T-helper 22 cell (primary cell): Measurements from ENCODE around the gene EDEM3.
A peak's percentile ranks its signal among the peaks of the same experiment; 100 is the strongest.
"Not testable (repeated sequence)": the region's sequence is repeated elsewhere in the genome, so short reads cannot be mapped to it uniquely, and the experiment has no call there.

ENCODE experiments used
- DNase-seq: peaks from one replicate; pipeline ENCODE4 v3.0.0-alpha.2; 2020; ENCODE audit warnings: low read depth

The EDEM3 gene, protein sequence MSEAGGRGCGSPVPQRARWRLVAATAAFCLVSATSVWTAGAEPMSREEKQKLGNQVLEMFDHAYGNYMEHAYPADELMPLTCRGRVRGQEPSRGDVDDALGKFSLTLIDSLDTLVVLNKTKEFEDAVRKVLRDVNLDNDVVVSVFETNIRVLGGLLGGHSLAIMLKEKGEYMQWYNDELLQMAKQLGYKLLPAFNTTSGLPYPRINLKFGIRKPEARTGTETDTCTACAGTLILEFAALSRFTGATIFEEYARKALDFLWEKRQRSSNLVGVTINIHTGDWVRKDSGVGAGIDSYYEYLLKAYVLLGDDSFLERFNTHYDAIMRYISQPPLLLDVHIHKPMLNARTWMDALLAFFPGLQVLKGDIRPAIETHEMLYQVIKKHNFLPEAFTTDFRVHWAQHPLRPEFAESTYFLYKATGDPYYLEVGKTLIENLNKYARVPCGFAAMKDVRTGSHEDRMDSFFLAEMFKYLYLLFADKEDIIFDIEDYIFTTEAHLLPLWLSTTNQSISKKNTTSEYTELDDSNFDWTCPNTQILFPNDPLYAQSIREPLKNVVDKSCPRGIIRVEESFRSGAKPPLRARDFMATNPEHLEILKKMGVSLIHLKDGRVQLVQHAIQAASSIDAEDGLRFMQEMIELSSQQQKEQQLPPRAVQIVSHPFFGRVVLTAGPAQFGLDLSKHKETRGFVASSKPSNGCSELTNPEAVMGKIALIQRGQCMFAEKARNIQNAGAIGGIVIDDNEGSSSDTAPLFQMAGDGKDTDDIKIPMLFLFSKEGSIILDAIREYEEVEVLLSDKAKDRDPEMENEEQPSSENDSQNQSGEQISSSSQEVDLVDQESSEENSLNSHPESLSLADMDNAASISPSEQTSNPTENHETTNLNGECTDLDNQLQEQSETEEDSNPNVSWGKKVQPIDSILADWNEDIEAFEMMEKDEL

DNA sequence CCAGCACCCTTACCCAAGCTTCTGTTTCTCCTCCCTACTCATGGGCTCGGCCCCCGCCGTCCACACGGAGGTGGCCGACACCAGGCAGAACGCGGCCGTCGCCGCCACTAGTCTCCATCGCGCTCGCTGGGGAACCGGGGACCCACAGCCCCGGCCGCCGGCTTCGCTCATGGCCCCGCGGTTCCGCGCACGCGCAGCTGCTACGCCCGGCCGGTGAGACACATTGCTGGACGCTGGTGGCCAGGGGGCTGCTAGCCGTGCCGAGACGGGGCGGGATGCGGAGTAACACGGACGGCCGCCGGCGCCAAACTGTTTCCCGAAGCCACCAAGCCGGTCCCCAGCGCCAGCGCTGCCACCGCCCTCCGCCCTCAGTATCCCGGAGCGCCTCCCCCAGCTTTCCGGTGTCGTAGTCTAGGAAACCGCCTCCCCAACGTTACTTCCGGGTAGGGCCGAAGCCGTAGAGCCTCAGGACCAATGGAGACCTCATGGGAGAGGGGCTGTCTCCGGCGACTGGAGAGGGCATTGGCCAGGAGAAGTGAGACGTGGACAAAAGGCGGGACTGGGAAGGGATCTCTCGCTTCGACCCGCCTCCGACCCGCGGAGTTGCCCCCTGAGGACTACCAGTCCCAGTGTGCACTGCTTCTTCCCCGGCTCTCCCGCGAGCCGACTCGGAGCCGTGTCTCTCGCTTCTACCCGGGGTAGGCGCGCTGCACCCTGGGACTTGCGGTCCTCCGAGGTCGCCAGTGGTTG is at the start of gene EDEM3:
Gene EDEM3, minus strand, starts transcription at position 383 of the 750 bp plus-strand sequence. Its CDS starts 212 bp downstream, at position 171.
- DNase-seq = peak; percentile 99

DNA sequence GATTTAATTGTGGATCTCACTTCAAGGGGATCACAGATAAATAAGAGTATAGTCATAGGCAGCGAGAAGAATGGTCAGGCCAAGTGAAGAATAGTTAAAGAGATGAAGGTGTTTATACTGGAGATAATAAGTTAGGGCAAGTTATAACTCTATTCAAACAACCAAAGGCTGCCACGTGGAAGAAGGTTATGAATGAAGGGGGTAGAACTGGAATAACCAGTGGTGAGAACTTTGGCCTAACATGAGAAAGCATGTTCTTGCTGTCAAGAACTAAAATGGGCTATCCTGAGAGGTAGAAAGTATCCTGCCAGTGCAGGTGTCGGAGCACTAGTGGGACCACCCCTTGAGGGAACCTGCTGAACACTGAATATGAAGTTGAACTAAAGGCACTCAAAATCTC is 49.6 kb upstream of the EDEM3 start:
- DNase-seq = no peak

GRCh38 chr1:184803180-184803492 is 48.5 kb upstream of the EDEM3 start:
- DNase-seq = no peak

DNA sequence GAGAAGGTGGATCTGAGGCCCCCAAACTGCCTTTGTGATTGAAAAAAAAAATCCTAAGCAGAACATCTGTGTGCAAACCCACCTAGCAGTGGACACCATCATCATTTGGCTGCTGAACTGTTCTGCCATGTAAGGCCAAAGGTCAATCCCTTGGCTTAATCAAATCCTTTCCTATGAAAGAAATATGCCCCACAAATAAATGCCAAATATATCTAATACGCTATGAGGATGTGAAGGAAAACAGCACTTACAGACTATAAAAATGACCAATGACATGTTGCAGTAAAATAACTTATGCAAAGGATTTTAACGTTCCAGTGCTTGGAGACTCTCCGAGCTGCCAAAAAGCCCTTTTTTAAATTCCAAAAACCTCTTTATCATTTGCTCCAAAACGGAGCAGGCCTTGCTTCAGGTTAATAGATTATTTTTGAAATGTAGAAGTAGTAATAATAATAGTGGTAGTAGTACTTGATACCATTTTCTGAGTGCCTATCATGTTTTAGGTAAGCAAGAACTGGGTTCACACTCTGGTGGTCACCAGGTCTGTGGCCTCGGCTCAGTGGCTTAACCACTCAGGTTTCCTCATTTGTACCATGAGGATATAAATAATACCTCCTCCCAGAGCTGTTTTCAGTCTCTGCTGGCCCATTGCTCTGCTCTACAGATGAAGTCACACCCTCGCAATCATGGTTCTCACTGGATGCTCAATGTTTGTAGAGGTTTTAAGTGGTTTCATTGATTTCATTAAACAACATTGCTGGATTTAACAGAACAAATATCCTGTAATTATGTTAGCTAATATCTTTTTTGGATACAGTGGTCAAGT is 47.9 kb upstream of the EDEM3 start:
- no peak for DNase-seq

DNA sequence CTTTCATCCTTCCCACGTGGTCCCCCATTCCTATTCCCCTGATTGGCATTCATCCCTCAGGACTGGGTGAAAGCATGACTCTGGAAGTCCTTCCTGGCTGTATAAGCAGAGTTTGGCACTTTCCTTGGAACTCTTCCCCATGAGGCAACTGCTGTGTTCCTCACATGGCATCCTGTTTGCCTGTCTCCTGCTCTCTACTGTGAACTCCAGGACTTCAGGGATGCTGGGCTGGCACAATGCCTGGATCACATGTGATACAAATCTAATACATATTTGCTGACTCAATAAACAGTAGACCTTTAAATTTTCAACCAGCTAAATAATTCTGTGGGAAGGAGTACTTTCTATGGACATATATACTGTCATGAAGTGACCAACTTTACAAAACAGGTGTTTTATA is 46.8 kb upstream of the EDEM3 start:
- no peak for DNase-seq

DNA sequence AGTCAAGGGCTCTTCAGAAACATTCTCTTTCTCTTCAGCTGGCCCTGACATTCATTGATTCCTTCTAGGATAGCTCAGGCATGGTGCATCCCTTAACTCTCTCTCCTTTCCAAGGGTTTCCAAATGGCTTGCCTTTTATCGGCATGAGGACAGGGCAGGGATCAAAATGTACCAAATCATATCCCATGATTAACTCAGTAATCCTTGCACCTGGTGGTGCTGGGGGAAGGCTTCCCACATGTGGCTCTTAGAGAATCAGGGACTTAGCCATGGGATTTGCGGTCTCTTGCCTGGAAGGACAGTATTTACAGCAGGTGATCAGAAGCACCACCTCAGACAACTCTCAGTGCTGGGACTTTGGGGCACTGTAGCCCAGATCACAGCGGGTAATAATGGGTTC is 46.2 kb upstream of the EDEM3 start:
- no peak for DNase-seq

- DNase-seq = no peak
These were observed 39.3 kb upstream of the EDEM3 start for GRCh38 chr1:184793967-184794366.

DNA sequence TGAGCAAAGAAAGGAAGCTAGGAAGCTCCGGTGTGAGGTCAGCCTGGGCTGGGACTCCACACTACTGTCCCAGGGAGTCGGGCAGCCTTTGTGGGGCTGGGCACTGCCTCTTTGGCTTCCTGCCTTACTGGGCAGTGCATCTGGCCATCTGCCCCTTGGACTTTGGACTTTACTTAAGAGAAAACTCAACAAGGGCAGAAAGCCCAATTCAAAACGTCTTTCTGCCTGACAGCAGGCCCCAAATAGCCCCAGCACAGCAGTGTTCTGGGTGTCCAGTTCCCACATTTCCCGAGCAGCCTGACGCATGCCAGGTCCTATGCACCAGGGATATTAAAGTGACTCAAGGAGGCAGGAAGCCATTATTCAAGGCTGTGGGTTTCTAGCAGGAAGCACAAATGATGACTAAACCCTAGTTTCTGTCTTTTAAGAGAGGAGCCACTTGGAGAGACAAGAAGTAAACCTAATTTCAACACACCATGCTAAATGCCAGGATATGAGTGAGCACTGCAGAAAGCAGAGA is 37.9 kb upstream of the EDEM3 start:
- no peak for DNase-seq

- no peak for DNase-seq
These were observed 36.9 kb upstream of the EDEM3 start for GRCh38 chr1:184791550-184791900.

DNA sequence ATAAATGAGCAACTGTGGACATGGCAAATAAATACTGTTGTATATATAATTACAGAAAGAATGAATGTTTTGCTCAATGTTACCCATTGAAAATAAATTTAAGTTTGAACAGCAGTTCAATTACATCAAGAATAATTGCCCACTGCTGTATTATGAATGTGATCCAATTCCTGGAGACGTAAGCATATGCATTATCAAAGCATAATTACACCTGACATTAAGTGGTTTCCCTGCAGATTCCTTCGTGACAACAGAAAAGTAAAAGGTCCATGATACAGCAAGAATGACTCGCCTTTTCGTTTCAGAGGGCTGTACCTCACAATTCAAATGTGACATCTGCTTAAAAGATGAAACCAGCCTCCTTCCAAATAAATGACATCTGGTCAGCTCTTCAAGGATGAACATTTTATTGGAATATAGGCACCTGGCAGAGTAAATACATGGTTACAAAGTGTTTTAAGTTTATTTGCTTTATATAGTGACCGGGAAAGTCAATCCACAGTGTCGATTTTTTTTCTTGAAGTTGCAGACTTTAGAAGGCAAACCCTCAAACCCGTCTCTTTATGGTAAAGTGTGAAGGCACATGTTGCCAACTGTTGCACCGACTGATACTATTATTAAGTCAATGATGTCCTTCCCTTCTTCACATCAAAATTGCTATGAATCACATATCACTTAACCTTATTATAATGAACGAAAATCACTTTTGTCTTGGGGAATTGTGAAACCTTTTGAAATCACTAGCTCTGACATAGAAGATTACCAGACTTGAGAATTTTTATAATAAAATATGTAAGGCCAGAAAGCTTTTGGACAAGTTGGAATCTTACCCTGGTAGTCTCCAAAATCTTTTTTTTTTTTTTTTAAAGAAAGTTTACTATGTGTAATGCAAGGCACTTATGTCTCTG is 36.2 kb upstream of the EDEM3 start:
- no peak for DNase-seq

- no peak for DNase-seq
These were observed 35.2 kb upstream of the EDEM3 start for GRCh38 chr1:184789884-184790283.

DNA sequence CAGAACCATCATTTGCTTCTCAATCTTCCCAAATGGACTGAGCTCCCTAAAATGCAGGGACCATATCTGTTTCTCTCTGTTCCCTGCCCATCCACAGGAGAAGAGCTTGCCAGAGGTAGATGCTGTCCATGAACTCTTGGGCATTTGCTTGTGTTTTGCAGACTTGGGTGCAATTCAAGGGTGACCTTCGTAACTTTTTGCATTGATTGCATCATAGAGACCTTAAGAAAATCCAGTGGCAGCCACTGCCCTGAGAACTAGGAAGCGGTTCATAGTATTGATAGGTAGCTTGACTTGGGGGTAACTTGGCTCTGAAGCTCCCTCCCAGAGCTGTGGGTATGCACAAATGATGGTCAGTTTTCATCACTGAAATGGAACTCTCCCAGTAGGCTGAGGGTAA is 34.3 kb upstream of the EDEM3 start:
- DNase-seq = no peak

- DNase-seq = no peak
These were observed 30.9 kb upstream of the EDEM3 start for GRCh38 chr1:184785529-184785928.

GRCh38 chr1:184783723-184784122 is 29.1 kb upstream of the EDEM3 start:
- not testable (repeated sequence) for DNase-seq

DNA sequence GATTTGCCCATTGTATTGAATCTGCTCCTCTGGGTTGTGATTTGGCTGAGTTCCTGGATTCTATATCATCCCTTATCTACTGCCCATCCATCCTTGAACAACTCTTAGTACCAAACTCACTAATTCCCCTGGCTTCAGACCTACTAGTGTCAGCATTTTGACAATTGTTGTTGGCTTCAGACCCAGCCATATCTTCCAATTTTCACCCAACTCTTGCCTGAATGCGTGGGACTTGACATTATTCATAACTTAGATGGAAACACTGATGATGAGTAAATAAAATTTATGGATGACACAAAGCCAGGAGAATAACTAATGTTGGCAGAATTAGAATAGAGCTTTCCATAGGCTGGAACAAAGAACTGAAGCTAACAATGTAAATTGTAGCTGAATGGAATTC is 27.3 kb upstream of the EDEM3 start:
- no peak for DNase-seq

DNA sequence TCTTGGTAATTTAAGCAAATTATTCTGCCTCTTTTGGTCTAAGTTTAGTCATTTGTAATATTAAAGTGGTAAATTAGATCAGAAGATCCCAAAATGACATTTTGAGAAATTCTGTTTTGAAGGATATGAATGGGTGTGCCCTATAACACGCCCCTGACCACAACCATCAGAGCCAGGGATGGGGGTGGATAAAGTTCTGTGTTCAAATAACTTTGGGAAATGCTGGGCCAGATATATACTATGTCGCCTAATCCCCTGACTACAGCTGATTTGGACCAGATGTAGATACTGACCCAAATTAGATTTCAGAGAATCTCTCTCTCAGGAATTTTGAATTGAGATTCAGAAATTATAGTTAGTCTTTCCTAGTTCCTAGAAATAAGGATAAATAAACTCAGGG is 21.2 kb upstream of the EDEM3 start:
- no peak for DNase-seq

GRCh38 chr1:184775329-184775728 is 20.7 kb upstream of the EDEM3 start:
- DNase-seq = no peak

GRCh38 chr1:184773762-184774320 is 19.2 kb upstream of the EDEM3 start:
- DNase-seq = no peak

GRCh38 chr1:184771190-184771691 is 16.6 kb upstream of the EDEM3 start:
- no peak for DNase-seq
